ENCODE data around the gene NUMB.

DNA sequence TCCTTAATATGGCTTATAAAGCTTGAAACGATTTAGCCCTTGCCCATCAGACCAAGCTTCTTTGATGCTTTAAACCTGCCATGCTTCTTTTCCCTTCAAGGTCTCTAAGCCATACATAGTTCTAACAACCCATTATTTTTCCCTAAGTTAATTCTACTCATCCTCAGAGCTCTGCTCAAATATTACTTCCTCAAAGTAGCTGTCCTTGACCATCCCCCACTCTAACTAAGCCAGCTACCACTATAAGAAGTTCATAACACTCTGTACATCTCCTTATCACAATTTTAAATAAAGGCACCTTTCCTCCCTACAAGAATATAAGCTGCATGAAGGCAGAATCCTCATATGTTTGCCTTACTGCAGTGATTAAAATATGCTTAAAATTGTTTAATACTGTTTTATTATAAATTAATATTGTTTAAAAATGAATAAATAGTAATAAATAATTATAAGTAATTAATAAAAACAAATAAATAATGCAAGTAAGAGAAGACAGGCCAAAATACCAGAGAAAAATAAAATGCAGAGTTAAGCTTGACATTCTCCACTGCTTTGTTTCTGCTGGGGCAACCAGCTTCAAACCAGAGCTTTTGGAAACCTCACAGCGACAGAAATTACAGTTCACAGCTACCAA is 76.8 kb downstream of the NUMB start:
- TF ChIP-seq, protein P1, sequence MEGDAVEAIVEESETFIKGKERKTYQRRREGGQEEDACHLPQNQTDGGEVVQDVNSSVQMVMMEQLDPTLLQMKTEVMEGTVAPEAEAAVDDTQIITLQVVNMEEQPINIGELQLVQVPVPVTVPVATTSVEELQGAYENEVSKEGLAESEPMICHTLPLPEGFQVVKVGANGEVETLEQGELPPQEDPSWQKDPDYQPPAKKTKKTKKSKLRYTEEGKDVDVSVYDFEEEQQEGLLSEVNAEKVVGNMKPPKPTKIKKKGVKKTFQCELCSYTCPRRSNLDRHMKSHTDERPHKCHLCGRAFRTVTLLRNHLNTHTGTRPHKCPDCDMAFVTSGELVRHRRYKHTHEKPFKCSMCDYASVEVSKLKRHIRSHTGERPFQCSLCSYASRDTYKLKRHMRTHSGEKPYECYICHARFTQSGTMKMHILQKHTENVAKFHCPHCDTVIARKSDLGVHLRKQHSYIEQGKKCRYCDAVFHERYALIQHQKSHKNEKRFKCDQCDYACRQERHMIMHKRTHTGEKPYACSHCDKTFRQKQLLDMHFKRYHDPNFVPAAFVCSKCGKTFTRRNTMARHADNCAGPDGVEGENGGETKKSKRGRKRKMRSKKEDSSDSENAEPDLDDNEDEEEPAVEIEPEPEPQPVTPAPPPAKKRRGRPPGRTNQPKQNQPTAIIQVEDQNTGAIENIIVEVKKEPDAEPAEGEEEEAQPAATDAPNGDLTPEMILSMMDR (IDR thresholded peaks at IDR 0.05) = no peak
- TF ChIP-seq POLR2A (IDR thresholded peaks at IDR 0.05; ENCODE audit: low read depth) = no peak

All from esophagus muscularis mucosa (tissue), 3 donors.